ENCODE data around the gene USP2.

The USP2 gene

DNA sequence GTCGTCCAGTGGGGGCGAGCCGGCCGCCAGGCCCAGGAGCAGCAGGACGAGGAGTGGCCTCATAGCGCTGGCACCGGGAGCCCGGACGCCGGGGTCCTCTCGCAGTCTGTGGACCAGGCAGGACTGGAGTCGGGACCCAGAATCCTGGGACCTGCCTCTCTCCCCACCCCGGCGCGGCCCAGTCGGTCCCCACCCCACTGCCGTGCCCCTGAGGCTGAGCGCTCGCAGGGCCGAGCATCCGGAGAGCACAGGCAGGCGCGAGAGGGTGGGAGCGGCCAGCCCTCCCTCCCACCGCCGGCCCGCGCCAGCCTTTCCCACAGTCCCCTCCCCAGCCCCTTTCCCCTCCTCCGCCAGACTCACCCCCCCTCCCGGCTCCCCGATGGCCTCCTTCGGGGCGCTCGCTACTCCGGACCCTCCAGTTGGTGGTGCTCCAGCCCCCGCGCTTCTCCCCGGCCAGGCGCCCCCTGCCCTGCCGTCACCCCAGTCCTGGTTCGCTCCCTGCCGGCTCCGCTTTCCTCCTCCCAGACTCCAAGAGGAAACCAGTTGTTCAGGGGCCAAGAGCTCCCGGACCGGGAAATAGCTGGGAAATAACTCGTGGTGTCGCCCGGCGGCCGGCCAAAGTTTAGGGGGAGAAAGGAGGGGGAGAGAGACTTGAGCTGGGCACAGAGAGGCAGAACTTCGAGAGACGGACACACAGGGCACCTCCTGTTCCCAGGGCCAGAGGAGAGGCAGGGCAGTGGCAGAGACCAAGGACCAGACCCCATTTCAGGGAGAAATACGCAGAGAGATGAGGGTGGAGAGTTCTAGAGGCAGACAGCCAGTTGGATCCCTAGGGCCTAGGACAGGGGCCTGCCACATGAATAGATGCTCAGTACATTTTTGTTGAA, 40.9 kb downstream of the USP2 start, which contains the start of gene C1QTNF5:
Gene C1QTNF5, minus strand, starts transcription at position 549 of the 887 bp plus-strand sequence. Its CDS starts 486 bp downstream, at position 63.
- no peak for DNase-seq

GRCh38 chr11:119339589-119340334, 41.7 kb downstream of the USP2 start:
- DNase-seq = no peak

GRCh38 chr11:119338965-119339588, 42.4 kb downstream of the USP2 start:
- DNase-seq = no peak

DNA sequence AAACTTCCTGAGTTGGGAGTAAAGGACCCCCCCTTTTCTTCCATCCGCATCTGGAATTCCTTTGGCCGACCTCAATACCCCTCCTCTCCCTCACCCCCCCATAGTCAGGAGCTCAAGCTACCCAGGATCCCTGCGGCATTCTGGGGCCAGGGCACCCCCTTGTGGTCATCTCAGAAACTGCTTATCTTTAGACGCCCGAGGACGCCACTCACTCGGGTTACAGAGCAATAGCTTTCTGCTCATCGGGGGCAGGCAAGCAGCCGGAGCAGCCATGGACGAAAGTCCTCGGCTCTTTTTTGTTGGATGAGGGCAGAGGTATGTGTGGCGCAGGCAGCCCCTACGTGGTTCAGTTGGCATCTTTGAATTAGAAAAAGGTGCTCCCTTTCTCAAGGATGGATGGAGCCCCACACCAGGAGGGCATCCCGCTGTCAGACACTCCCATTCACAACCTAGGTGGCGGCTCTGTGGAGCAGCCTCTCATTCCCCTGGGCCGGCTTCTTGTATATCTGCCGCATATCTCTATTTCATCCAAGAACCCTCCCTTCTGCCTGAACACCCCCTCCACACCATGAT, 43.1 kb downstream of the USP2 start:
- no peak for DNase-seq

- no peak for DNase-seq
Observed at GRCh38 chr11:119337581-119338317, 43.7 kb downstream of the USP2 start.

GRCh38 chr11:119336744-119337469, 44.6 kb downstream of the USP2 start:
- no peak for DNase-seq

DNA sequence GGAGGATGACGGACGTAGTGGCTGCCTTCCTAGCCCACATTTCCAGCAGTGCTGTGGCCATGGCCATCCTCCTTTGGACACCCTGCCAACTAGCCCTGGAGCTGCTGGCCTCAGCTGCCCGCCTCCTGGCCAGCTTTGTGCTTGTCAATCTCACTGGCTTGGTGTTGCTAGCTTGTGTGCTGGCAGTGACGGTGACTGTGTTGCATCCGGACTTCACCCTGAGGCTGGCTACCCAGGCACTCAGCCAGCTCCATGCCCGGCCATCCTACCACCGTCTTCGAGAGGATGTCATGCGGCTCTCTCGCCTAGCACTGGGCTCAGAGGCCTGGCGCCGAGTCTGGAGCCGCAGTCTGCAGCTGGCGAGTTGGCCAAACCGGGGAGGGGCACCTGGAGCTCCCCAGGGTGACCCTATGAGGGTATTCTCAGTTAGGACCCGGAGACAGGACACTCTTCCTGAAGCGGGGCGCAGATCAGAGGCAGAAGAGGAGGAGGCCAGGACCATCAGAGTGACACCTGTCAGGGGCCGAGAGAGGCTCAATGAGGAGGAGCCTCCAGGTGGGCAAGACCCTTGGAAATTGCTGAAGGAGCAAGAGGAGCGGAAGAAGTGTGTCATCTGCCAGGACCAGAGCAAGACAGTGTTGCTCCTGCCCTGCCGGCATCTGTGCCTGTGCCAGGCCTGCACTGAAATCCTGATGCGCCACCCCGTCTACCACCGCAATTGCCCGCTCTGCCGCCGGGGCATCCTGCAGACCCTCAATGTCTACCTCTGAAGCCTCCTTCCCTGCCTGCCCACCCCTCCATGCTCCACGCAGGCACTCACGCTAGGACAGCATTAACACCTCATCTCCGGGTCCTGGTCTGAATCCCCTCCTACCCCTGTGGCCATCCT, 45.6 kb downstream of the USP2 start:
- no peak for DNase-seq

- DNase-seq = no peak
Observed at GRCh38 chr11:119335091-119335654, 46.3 kb downstream of the USP2 start.

- peak; percentile 96 for DNase-seq
Observed at GRCh38 chr11:119334174-119334930, 47.1 kb downstream of the USP2 start, which contains the start of gene RNF26. Gene RNF26 (plus strand): TSS chr11:119334527. CDS start chr11:119335123, 596 bp downstream.

GRCh38 chr11:119332111-119332765, 49.3 kb downstream of the USP2 start:
- DNase-seq = no peak

DNA sequence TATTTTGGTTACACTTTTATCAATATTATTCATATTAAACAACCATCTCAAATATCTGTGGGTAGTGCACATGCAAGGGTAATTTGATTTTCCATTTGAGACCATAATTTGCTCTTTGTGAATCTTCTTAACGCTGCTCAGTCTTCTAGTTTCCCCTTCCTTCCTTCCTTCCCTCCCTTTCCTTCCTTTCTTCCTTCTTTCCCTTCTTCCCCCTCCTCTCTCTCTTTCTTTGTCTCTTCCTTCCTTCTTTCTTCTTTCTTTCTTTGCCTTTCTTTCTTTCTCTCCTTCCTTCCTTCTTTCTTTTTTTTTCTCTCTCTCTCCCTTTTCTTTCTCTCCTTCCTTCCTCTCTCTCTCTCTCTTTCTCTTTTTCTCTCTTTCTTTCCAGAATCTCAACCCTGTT, 51.3 kb downstream of the USP2 start:
- DNase-seq = no peak

GRCh38 chr11:119329320-119329719, 52.2 kb downstream of the USP2 start:
- no peak for DNase-seq

GRCh38 chr11:119324189-119324588, 57.3 kb downstream of the USP2 start:
- DNase-seq = no peak

DNA sequence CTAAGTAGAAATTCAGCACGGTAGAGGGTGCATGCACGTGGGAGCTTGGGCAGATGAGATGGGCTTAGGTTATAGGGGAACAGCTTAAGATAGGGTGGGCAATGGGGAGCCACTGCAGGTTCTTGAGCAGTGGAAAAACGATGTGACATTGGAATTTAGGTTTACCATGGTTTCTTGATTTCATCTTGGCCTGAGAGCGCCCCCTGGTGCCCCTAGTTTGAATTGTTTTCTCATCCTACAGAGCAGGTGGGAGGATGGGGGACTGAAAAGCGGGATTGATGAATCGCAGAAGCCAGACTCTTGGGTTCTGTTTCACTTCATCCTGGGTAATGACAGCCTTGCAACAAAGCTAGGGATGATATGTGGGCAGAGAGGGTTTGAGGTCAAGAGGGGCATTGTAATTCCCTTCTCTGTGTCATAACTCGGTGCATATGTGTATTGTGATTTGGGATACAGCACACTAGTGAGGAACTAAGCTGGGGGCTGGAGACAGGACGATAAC, 57.9 kb downstream of the USP2 start:
- peak; percentile 24 for DNase-seq

GRCh38 chr11:119322921-119323531, 58.5 kb downstream of the USP2 start:
- no peak for DNase-seq

GRCh38 chr11:119322360-119322739, 59.1 kb downstream of the USP2 start:
- no peak for DNase-seq

GRCh38 chr11:119320776-119321524, 60.5 kb downstream of the USP2 start:
- DNase-seq = no peak
